Fibroblast of lung (primary cell): ENCODE results near the gene PAK2. TPM values are rescaled to one million over a fixed set of nuclear protein-coding genes. Genes with fewer than 3 reads are reported as not detected.
A peak's percentile ranks its signal among the peaks of the same experiment; 100 is the strongest.
"Not testable (repeated sequence)": the region's sequence is repeated elsewhere in the genome, so short reads cannot be mapped to it uniquely, and the experiment has no call there.

ENCODE experiments used
- DNase-seq, 2 donors: peaks; one replicate each; pipeline versions ENCODE4 v3.0.0 to v3.0.0-alpha.2; 2010; ENCODE audit warnings: low read depth in 2 of 2
- H2AFZ ChIP-seq: 2 replicates; pipeline ENCODE4 v1.5.1; 2012; ENCODE audit warnings: low read length, control low read depth, inconsistent platforms
- H3K27ac ChIP-seq: 2 replicates; pipeline ENCODE4 v1.5.1; 2011; ENCODE audit warnings: low read length, control low read depth; ENCODE audit not compliant: insufficient read depth
- H3K27me3 ChIP-seq: 2 replicates; pipeline ENCODE4 v1.5.1; 2011; ENCODE audit warnings: mild to moderate bottlenecking, low read length; ENCODE audit not compliant: control insufficient read depth, insufficient read depth
- H3K36me3 ChIP-seq: 2 replicates; pipeline ENCODE4 v1.5.1; 2011; ENCODE audit warnings: low read length; ENCODE audit not compliant: control insufficient read depth, insufficient read depth
- H3K4me1 ChIP-seq: 2 replicates; pipeline ENCODE4 v1.5.1; 2011; ENCODE audit warnings: low read length; ENCODE audit not compliant: control insufficient read depth, insufficient read depth; ENCODE audit errors: extremely low read depth
- H3K4me2 ChIP-seq: 2 replicates; pipeline ENCODE4 v1.5.1; 2011; ENCODE audit warnings: low read length, control low read depth; ENCODE audit not compliant: insufficient read depth; ENCODE audit errors: extremely low read depth
- H3K4me3 ChIP-seq, 4 experiments: fragments of 200-600 bp in 1 of 4; sonication (generic) in 1 of 4; replicated peaks in 1 of 4; 2 replicates each; pipeline ENCODE4 v1.5.1; 2011 to 2016; ENCODE audit warnings: low read length in 4 of 4, low read depth in 3 of 4, mild to moderate bottlenecking in 3 of 4, control low read depth in 2 of 4, inconsistent platforms in 1 of 4, mixed read lengths in 1 of 4; ENCODE audit not compliant: insufficient read depth in 1 of 4; ENCODE audit errors: control extremely low read depth in 1 of 4
- H3K79me2 ChIP-seq: 2 replicates; pipeline ENCODE4 v1.5.1; 2012; ENCODE audit warnings: mild to moderate bottlenecking, low read length, inconsistent platforms; ENCODE audit not compliant: control insufficient read depth, insufficient read depth
- H3K9ac ChIP-seq: 2 replicates; pipeline ENCODE4 v1.5.1; 2011; ENCODE audit warnings: mild to moderate bottlenecking, low read length, control low read depth; ENCODE audit not compliant: insufficient read depth
- H3K9me3 ChIP-seq: 2 replicates; pipeline ENCODE4 v1.5.1; 2012; ENCODE audit warnings: low read depth, low read length; ENCODE audit not compliant: control insufficient read depth, insufficient read depth
- H4K20me1 ChIP-seq: 2 replicates; pipeline ENCODE4 v1.5.1; 2011; ENCODE audit warnings: low read length; ENCODE audit not compliant: control insufficient read depth, insufficient read depth; ENCODE audit errors: extremely low read depth
- CTCF ChIP-seq, 2 donors: IDR thresholded peaks in 1 of 2; conservative IDR thresholded peaks in 1 of 2; 1 replicate in 1 of 2; 2 replicates in 1 of 2; pipeline ENCODE4 v1.5.1; 2011 to 2012; ENCODE audit warnings: low read length in 2 of 2, control low read depth in 1 of 2, inconsistent platforms in 1 of 2, low read depth in 1 of 2, mild to moderate bottlenecking in 1 of 2
- EZH2 ChIP-seq: IDR thresholded peaks from 2 replicates; pipeline ENCODE4 v1.5.1; 2012; ENCODE audit warnings: low read length, control low read depth, mild to moderate bottlenecking; ENCODE audit errors: missing control alignments
- polyA plus RNA-seq, 2 donors: library from polyadenylated mRNA; depleted of rRNA in 1 of 2; stranded (reverse) in 1 of 2; unstranded in 1 of 2; fragments of >200 nt; gene quantifications; 2 replicates each; pipeline ENCODE4 v1.2.1, GENCODE V29; 2011 to 2012; ENCODE audit warnings: missing spikeins in 1 of 2
- total RNA-seq: library from RNA; depleted of rRNA; stranded (reverse); fragments of >200 nt; gene quantifications from 2 replicates; pipeline ENCODE4 v1.2.1, GENCODE V29; 2014

The PAK2 gene
- total and polyA plus RNA-seq, 2 donors (not counting 1 experiment from before 2014, with no cell fraction given), result 37.5 to 40.7 TPM

- H2AFZ ChIP-seq, result no peak overlapping the region
- H3K36me3 ChIP-seq, result no peaks in the 10 kb centered on the region
- H3K79me2 ChIP-seq, result no peaks in the 10 kb centered on the region
- peak; percentile 20 to 71 for DNase-seq
- H3K27me3 ChIP-seq, result no peaks in the 10 kb centered on the region
- H3K4me3 ChIP-seq, result no peak overlapping the region
- H3K4me1 ChIP-seq, result no peaks in the 10 kb centered on the region
- H3K9me3 ChIP-seq, result no peaks in the 10 kb centered on the region
- no peak overlapping the region for H3K27ac ChIP-seq
- no peak overlapping the region for H3K4me2 ChIP-seq
- TF ChIP-seq EZH2, result no peak
- TF ChIP-seq CTCF (conservative IDR thresholded peaks at IDR 0.05 in 1 of 2, IDR thresholded peaks at IDR 0.05 in 1 of 2; ENCODE audit: low read depth in 1 of 2, low read length in 2 of 2), result no peak
- H4K20me1 ChIP-seq, result no peaks in the 10 kb centered on the region
- H3K9ac ChIP-seq, result no peak overlapping the region
These were observed 74.2 kb downstream of the PAK2 start for GRCh38 chr3:196813903-196814302.

GRCh38 chr3:196821806-196822355 lies 82.2 kb downstream of the PAK2 start:
- peaks cover 8% of the 10 kb centered on the region for H3K36me3 ChIP-seq
- peak in 1 of 2 donors; percentile 83 for DNase-seq
- H3K27me3 ChIP-seq, result no peaks in the 10 kb centered on the region
- H3K9me3 ChIP-seq, result no peaks in the 10 kb centered on the region
- no peak overlapping the region for H3K4me2 ChIP-seq
- no peak overlapping the region for H2AFZ ChIP-seq
- H3K9ac ChIP-seq, result no peak overlapping the region
- no peaks in the 10 kb centered on the region for H3K79me2 ChIP-seq
- H3K4me1 ChIP-seq, result no peaks in the 10 kb centered on the region
- H3K4me3 ChIP-seq, result no peak overlapping the region
- no peak overlapping the region for H3K27ac ChIP-seq
- no peaks in the 10 kb centered on the region for H4K20me1 ChIP-seq
- TF ChIP-seq CTCF (conservative IDR thresholded peaks at IDR 0.05 in 1 of 2, IDR thresholded peaks at IDR 0.05 in 1 of 2; ENCODE audit: low read depth in 1 of 2, low read length in 2 of 2), result no peak

GRCh38 chr3:196829651-196830050 lies 90.0 kb downstream of the PAK2 start:
- not testable (repeated sequence) for H3K9ac ChIP-seq, H3K36me3 ChIP-seq, DNase-seq, H3K9me3 ChIP-seq, H3K27ac ChIP-seq, H3K4me3 ChIP-seq, H2AFZ ChIP-seq, H3K4me2 ChIP-seq, H3K79me2 ChIP-seq, H4K20me1 ChIP-seq, H3K4me1 ChIP-seq, H3K27me3 ChIP-seq
